ENCODE measurements around the gene ST6GALNAC4.

The ST6GALNAC4 gene

GRCh38 chr9:127929625-127929979 is 12.8 kb upstream of the ST6GALNAC4 start:
- DNase-seq, result no peak

- no peak for DNase-seq
Measured at GRCh38 chr9:127928676-127929624, 12.1 kb upstream of the ST6GALNAC4 start.

- no peak for DNase-seq
Measured at GRCh38 chr9:127927988-127928675, 11.3 kb upstream of the ST6GALNAC4 start.

- DNase-seq, result no peak
Measured at GRCh38 chr9:127927201-127927987, 10.6 kb upstream of the ST6GALNAC4 start.

- no peak for DNase-seq
Measured at GRCh38 chr9:127926906-127927200, 10.0 kb upstream of the ST6GALNAC4 start.

GRCh38 chr9:127925959-127926905 is 9.4 kb upstream of the ST6GALNAC4 start:
- DNase-seq, result no peak

GRCh38 chr9:127924736-127925444 is 8.0 kb upstream of the ST6GALNAC4 start:
- DNase-seq, result no peak

GRCh38 chr9:127923771-127924170 is 6.9 kb upstream of the ST6GALNAC4 start:
- DNase-seq, result no peak

- no peak for DNase-seq
Measured at GRCh38 chr9:127923046-127923445, 6.2 kb upstream of the ST6GALNAC4 start.

- peak in 9 of 14 donors; percentile 26 to 74 (median 37) for DNase-seq
Measured at GRCh38 chr9:127921557-127922120, 4.8 kb upstream of the ST6GALNAC4 start.

GRCh38 chr9:127920794-127921193 is 4.0 kb upstream of the ST6GALNAC4 start:
- DNase-seq, result no peak

GRCh38 chr9:127919253-127919815 is 2.5 kb upstream of the ST6GALNAC4 start:
- DNase-seq, result peak in 1 of 14 donors; percentile 47

GRCh38 chr9:127918183-127919107 is 1.6 kb upstream of the ST6GALNAC4 start:
- DNase-seq, result no peak

- peak in 2 of 14 donors; percentile 12 to 36 for DNase-seq
Measured at GRCh38 chr9:127917603-127918002, 762 bp upstream of the ST6GALNAC4 start.

- peak in 4 of 14 donors; percentile 38 to 60 (median 48) for DNase-seq
Measured at GRCh38 chr9:127915801-127916719, 781 bp downstream of the ST6GALNAC4 start.

GRCh38 chr9:127915325-127915752 is 1.5 kb downstream of the ST6GALNAC4 start:
- no peak for DNase-seq

GRCh38 chr9:127913682-127914081 is 3.2 kb downstream of the ST6GALNAC4 start:
- no peak for DNase-seq

GRCh38 chr9:127912882-127913281 is 4.0 kb downstream of the ST6GALNAC4 start:
- no peak for DNase-seq
